Measurements from ENCODE around the gene MYF5.

MYF5 gene

DNA sequence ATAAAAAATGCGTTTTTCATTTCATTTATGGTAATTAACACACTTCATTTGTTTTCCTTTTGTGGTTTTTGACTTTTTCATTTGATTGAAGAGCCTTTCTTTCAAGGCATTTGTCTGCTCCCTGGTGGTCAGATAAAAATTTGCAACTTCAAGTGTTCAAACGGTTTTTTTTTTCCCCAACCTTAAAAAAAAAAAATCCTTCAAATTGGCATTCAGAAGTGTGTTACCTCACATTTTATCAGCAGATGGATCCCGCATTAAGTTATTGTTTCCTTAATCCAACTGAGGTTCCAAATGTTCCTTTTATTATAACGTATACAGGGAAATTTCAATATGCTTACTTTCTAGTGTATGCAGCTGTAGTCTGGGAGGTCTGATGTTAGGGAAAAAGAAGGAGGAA lies 47.2 kb downstream of the MYF5 start:
- no peak for DNase-seq (ENCODE audit: low spot score in 2 of 2)
- Mint-ChIP-seq H3K4me1 (no peaks in the 10 kb centered on the region), H3K27me3 (no peaks in the 10 kb centered on the region), H3K9me3 (no peaks in the 10 kb centered on the region), H3K4me3 (no peak overlapping the region), H3K36me3 (no peaks in the 10 kb centered on the region), H3K27ac (no peak overlapping the region)
- ATAC-seq (ENCODE audit: low read depth): no peak

DNA sequence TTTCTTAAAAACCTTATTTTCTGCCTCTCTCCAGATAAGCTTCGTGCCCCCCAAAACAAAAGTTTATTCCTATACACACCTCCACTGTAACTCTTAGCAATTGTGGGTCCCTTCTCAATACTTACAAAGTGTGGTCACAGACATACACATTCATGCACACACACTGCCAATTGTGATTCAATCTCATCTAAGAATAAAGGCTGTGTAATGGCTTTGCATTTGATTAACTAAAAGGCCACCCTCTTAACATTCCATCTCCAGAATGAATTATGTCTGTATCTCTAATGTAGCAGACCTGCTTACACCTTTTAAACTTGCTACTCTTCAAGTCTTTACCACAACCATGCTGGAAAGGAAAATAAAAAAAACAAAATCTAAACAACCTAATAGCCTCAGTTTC lies 49.5 kb downstream of the MYF5 start:
- Mint-ChIP-seq H3K36me3 (no peaks in the 10 kb centered on the region), H3K4me3 (no peak overlapping the region), H3K4me1 (no peaks in the 10 kb centered on the region), H3K27ac (no peak overlapping the region), H3K27me3 (no peaks in the 10 kb centered on the region), H3K9me3 (no peaks in the 10 kb centered on the region)
- DNase-seq (ENCODE audit: low spot score in 2 of 2): no peak
- no peak for ATAC-seq (ENCODE audit: low read depth)

DNA sequence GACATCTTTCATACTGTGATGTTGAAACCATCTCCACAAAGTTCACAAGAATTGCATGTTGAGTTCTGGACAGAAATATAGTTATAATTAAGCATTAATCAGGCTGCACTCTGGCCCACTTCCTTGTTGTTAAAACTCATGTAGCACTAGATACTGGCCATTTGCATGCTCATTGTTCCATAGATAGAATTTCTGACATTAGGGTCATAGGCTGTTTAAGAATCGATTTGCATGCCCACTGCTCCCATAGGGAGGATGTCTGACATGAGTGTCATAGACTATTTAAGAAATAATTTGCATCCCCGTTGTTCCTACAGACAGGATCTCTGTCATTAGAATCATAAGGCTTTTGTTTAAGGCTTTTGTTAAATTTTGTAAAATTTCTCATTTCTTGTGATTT lies 50.2 kb downstream of the MYF5 start:
- no peaks in the 10 kb centered on the region for H3K27me3 Mint-ChIP-seq
- no peaks in the 10 kb centered on the region for H3K4me1 Mint-ChIP-seq
- peaks cover 2% of the 10 kb centered on the region for H3K9me3 Mint-ChIP-seq
- H3K27ac Mint-ChIP-seq: no peak overlapping the region
- no peak overlapping the region for H3K4me3 Mint-ChIP-seq
- ATAC-seq (ENCODE audit: low read depth): peak; percentile 31
- DNase-seq (ENCODE audit: low spot score in 2 of 2): no peak
- no peaks in the 10 kb centered on the region for H3K36me3 Mint-ChIP-seq

All from memory B cell (primary cell).